Measurements from ENCODE around the gene AKT1S1. TPM values are rescaled to one million over a fixed set of nuclear protein-coding genes. Genes with fewer than 3 reads are reported as not detected.

The AKT1S1 gene
- 75.5 to 121 TPM (median 104 TPM) in 5 replicates for total RNA-seq (2022; extraction: Qiagen RNA extraction; ENCODE audit: low read depth)

GRCh38 chr19:49877020-49877878 is at the start of gene AKT1S1, which contains the start of gene TBC1D17:
AKT1S1 (minus strand) TSS chr19:49877355; CDS start chr19:49873295, 4,060 bp downstream.
TBC1D17 (plus strand) TSS chr19:49877702; CDS start chr19:49877724, 22 bp downstream.

DNA sequence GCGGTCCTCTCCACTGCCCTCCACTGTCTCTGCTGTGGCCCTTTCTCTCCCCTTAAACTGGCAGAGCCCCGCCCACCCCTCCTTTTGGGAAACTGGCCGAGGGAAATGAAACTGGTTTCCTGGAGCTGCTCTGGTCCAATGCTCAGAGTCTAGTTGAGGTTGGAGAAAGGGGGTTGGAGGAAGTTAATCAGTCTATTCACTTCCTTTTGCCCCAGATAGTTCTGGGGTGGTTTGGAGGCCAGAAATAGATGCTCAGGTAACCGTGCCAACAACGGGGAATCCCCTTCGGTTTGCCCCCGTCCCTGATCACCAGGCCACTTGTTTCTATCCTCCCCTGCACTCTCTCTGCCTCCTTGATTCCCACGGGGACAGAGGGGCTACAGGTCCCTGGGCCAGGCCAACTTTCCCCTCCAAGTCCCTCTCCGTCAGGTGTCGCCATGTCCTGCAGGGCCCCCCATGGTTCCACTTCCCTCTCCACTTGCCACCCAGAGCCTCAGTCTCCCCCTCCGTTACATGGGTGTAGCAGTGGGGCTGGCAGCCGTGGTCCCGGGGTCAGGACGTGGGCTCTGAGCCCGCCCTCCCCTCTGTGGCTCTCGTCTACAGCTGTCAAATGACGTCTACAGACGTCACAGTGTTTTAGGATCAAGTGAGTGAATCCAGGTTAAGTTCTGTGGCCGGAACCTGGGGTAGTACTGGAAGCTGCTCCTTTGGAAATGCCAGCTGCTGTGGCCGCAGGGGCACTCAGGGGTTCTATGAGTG is 19.9 kb upstream of the AKT1S1 start, which contains the start of gene IL4I1:
TSS of gene IL4I1 (minus strand) at position 25 of the 759 bp plus-strand sequence. CDS start 727 bp downstream, outside the sequence.

DNA sequence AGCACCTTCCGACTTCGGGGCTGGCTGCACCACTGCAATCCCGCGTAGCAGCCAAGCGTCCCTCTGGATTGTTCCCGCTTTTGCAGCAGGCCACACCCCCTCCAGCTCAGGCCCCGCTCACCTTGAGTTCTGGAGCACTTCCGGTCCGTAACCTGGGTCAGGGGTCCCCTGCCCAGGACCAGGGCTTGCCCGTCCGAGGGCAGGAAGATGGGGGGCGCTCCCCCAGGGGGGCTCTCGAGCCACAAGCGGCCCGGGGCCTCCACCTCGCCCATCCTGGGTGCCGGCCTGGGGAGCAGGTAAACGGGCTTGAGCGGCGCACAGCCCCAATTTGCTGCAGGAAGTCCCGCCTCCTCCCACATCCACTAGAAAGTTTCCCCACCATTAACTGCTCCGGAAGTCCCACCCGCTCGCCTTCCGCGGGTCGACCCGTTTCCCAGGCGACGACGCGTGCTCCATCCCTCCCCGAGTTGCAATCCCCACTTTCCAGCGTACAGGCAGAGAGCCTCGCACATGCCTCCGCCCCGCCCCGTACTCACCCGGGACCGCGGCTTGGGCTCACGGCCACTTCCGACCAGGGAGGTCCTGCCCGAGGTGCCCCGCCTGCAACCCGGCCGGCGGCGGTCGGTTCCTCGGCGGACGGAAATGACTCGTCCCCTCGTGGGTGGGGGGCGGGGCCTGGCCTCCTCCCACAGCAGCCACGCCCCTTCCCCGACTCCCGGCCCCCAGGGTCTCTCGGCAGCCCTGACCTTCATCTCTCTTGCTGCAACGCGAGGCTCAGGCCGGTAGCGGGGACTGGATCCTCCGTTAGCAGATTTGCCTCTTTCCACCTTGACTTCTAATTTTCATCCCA is 10.0 kb downstream of the AKT1S1 start, which contains the start of gene PNKP:
TSS of gene PNKP (minus strand) at position 644 of the 850 bp plus-strand sequence. CDS start at position 272, 372 bp downstream.

DNA sequence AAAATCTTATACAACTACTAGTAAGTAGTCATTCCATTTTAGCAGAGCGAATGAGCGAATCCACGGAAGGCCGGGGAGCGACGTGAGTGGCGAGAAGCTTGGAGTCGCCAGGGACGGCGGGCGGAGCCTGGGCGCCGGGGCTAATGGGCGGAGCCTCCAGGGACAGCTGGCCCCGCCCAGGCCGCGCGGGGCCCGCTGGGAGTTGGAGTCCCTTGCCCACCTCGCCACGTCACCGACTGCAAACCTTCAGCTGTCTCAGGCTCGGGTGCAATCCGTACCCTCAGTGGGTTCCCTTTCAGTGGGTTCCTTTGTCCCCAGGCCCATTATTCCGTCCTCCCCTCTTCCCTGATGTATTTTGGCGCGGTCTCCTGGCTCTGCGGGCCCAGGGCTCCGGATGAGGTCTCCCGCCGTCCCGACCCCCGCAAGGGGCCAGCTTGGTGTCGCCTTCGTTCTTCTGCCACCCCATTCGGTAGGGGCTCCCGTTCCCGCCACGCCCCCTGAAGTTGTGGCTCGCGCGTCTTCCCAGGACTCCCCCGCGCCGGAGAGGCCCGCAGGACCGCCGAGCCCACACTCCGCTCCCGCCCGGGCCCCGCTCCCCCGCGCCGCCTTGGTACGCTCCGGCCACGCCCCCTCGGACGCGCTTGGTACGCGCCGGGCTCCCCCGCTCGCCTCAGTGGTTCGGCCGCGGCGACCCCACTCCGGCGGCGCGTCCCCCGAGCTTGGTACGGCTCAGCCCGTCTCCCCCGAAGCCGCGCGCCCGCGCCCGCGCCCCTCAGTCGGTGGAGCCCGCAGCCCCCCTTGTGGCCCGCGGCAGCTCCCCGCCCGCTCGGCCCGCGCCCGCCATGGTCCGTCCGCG is 26.4 kb downstream of the AKT1S1 start, which contains the start of gene PTOV1:
TSS of gene PTOV1 (plus strand) at position 673 of the 856 bp plus-strand sequence.

Other genes with a start within 250 kb of the AKT1S1 start
- gene RRAS, start 237.2 kb downstream of the AKT1S1 start, total RNA-seq (2022; extraction: Qiagen RNA extraction; ENCODE audit: low read depth) = 83.1 to 125 TPM (median 114 TPM) in 5 replicates
- 41.9 to 71.4 TPM (median 66.3 TPM) in 5 replicates for gene SCAF1, start 235.1 kb downstream of the AKT1S1 start, total RNA-seq (2022; extraction: Qiagen RNA extraction; ENCODE audit: low read depth)
- 86.3 to 119 TPM (median 102 TPM) in 5 replicates for gene IRF3, start 211.5 kb downstream of the AKT1S1 start, total RNA-seq (2022; extraction: Qiagen RNA extraction; ENCODE audit: low read depth)
- 58.3 to 77.0 TPM (median 67.6 TPM) in 5 replicates for gene BCL2L12, start 211.4 kb downstream of the AKT1S1 start, total RNA-seq (2022; extraction: Qiagen RNA extraction; ENCODE audit: low read depth)
- gene PRMT1, start 200.1 kb downstream of the AKT1S1 start, total RNA-seq (2022; extraction: Qiagen RNA extraction; ENCODE audit: low read depth) = 373 to 457 TPM (median 431 TPM) in 5 replicates
- 4.0 to 7.6 TPM (median 5.7 TPM) in 5 replicates for gene ADM5, start 187.8 kb downstream of the AKT1S1 start, total RNA-seq (2022; extraction: Qiagen RNA extraction; ENCODE audit: low read depth)
- 11.6 to 14.6 TPM (median 13.4 TPM) in 5 replicates for gene CPT1C, start 186.2 kb downstream of the AKT1S1 start, total RNA-seq (2022; extraction: Qiagen RNA extraction; ENCODE audit: low read depth)
- 0.06 TPM in 1 of 5 replicates, not detected in the others for gene TSKS, start 114.0 kb downstream of the AKT1S1 start, total RNA-seq (2022; extraction: Qiagen RNA extraction; ENCODE audit: low read depth)
- gene AP2A1, start 110.4 kb downstream of the AKT1S1 start, total RNA-seq (2022; extraction: Qiagen RNA extraction; ENCODE audit: low read depth) = 44.3 to 56.6 TPM (median 52.4 TPM) in 5 replicates
- 13.9 to 17.0 TPM (median 15.0 TPM) in 5 replicates for gene FUZ, start 64.1 kb downstream of the AKT1S1 start, total RNA-seq (2022; extraction: Qiagen RNA extraction; ENCODE audit: low read depth)
- gene MED25, start 59.1 kb downstream of the AKT1S1 start, total RNA-seq (2022; extraction: Qiagen RNA extraction; ENCODE audit: low read depth) = 51.8 to 71.0 TPM (median 61.4 TPM) in 5 replicates
- gene PTOV1, start 26.2 kb downstream of the AKT1S1 start, total RNA-seq (2022; extraction: Qiagen RNA extraction; ENCODE audit: low read depth) = 121 to 156 TPM (median 142 TPM) in 5 replicates
- gene PNKP, start 9.8 kb downstream of the AKT1S1 start, total RNA-seq (2022; extraction: Qiagen RNA extraction; ENCODE audit: low read depth) = 51.8 to 57.7 TPM (median 54.9 TPM) in 5 replicates
- gene TBC1D17, start 347 bp upstream of the AKT1S1 start, total RNA-seq (2022; extraction: Qiagen RNA extraction; ENCODE audit: low read depth) = 21.9 to 24.2 TPM (median 22.6 TPM) in 5 replicates
- gene IL4I1, start 19.5 kb upstream of the AKT1S1 start, total RNA-seq (2022; extraction: Qiagen RNA extraction; ENCODE audit: low read depth) = 0.58 to 1.2 TPM (median 0.76 TPM) in 5 replicates
- 47.7 to 59.0 TPM (median 52.0 TPM) in 5 replicates for gene ATF5, start 51.9 kb upstream of the AKT1S1 start, total RNA-seq (2022; extraction: Qiagen RNA extraction; ENCODE audit: low read depth)
- gene NUP62, start 52.1 kb upstream of the AKT1S1 start, total RNA-seq (2022; extraction: Qiagen RNA extraction; ENCODE audit: low read depth) = 78.6 to 111 TPM (median 98.3 TPM) in 5 replicates
- not detected in 5 replicates for gene SIGLEC11, start 83.8 kb upstream of the AKT1S1 start, total RNA-seq (2022; extraction: Qiagen RNA extraction; ENCODE audit: low read depth)
- 36.7 to 43.4 TPM (median 42.8 TPM) in 5 replicates for gene VRK3, start 148.0 kb upstream of the AKT1S1 start, total RNA-seq (2022; extraction: Qiagen RNA extraction; ENCODE audit: low read depth)
- 9.1 to 12.1 TPM (median 11.4 TPM) in 5 replicates for gene ZNF473, start 148.7 kb upstream of the AKT1S1 start, total RNA-seq (2022; extraction: Qiagen RNA extraction; ENCODE audit: low read depth)

Measured in A549 treated with DMSO at 1 μM for 4 hours (cell line).